ES-I3 (cell line): Measurements from ENCODE around the gene TIFAB.

Experiments
- H3K36me3 ChIP-seq: 2 replicates; pipeline ENCODE4 v1.6.1; 2013; ENCODE audit warnings: mild to moderate bottlenecking, low read length, control low read depth, moderate library complexity; ENCODE audit not compliant: insufficient read depth
- H3K4me1 ChIP-seq: 2 replicates; pipeline ENCODE4 v1.6.1; 2013; ENCODE audit warnings: mild to moderate bottlenecking, control low read depth, low read length; ENCODE audit not compliant: insufficient read depth
- H3K9ac ChIP-seq: 2 replicates; pipeline ENCODE4 v1.6.1; 2013; ENCODE audit warnings: low read depth, mild to moderate bottlenecking, low read length, moderate library complexity
- H3K9me3 ChIP-seq: 2 replicates; pipeline ENCODE4 v1.6.1; 2013; ENCODE audit warnings: mild to moderate bottlenecking, low read length, moderate library complexity; ENCODE audit not compliant: control insufficient read depth, insufficient read depth

TIFAB gene

DNA sequence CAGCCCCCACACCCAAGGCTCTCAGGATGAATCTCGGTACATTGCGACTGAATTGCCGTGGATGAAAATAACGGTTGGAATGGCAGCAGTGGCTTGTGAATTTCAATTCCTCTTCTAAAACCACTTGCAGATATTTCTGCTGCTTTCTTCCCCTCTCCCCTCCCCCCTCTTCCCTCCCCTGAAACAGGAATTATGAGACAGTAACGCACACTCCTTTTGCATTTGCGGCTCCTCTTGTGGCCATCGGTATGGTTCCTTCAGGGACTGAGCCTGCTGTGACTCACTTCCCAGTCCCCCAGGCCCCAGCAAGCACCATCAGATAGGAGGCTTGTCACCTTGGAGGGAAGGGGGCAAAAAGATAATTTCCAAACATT, 14.7 kb downstream of the TIFAB start:
- Histone ChIP-seq H3K36me3 (no peaks in the 10 kb centered on the region), H3K9ac (no peak overlapping the region), H3K4me1 (peaks cover 6% of the 10 kb centered on the region; the same call in 1 of the 2 replicates)

DNA sequence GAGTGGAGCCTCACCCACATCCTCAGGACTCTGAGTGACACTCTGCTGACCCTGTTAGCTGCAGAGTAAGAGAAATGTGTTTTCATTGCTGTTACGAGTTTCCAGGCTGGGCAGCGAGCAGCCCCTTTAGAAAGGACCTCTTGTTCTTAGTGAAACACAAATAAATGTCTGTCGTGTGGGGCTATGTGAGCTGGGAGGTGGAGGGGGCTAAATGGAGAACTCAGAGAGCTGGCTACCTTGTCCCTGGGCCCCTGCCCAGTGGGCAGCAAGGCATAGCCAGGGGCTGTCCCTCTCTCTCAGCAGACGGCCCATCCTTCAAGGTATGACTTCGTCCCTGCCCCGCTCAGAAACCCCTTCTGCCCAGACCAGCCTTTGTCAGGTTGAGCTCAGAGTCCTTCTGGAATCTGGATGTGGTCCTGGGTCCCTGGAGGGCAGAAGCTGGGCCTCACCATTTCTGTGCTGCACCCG, 15.2 kb downstream of the TIFAB start:
- no peak overlapping the region for H3K9ac ChIP-seq
- no peaks in the 10 kb centered on the region for H3K9me3 ChIP-seq
- no peaks in the 10 kb centered on the region for H3K36me3 ChIP-seq
- peaks cover 6% of the 10 kb centered on the region; the same call in 1 of the 2 replicates for H3K4me1 ChIP-seq

More for the DNA sequence above, 14.7 kb downstream of the TIFAB start:
- no peaks in the 10 kb centered on the region for H3K9me3 ChIP-seq

DNA sequence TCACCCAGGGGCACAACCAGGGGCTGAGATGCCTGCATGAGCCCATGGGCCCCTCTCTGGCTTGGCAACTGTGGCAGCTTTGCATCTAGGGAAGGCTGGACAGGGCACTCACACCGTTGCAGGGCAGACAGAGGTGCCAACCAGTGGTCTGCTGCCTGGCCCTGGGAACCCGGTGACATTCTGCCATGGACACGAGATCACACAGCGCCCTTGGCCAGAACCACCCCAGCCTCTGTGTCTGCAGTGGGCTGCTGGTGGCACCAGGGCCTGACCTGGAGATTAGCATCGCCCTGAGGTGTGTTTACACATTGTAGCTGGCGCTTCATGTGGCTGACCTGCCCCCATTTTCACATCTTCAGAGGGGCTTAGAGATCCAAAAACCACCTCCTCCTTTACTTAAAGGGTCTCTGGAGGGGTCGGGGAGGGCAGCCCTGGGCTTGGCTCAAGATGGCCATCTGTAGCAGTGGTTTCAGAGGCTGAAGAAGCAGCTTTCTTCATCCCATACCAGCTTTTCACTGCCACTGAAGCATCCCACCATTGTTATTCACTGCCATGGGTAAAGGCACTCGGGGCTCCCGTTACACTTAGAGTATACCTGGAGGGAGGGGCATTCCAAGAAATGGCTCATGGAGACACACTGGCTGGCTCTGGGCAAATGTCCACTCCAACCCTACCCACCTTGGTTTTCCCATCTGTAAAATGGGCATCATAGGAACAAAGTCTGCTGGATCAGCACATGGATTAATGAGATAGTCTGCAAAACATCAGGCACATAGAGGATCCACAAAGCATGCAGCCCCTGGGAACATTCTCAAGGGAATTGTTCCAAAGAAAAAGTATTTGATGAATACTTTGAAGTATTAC, 16.5 kb downstream of the TIFAB start:
- no peak overlapping the region for H3K9ac ChIP-seq
- peaks cover 6% of the 10 kb centered on the region; the same call in 1 of the 2 replicates for H3K4me1 ChIP-seq
- no peaks in the 10 kb centered on the region for H3K9me3 ChIP-seq
- no peaks in the 10 kb centered on the region for H3K36me3 ChIP-seq

DNA sequence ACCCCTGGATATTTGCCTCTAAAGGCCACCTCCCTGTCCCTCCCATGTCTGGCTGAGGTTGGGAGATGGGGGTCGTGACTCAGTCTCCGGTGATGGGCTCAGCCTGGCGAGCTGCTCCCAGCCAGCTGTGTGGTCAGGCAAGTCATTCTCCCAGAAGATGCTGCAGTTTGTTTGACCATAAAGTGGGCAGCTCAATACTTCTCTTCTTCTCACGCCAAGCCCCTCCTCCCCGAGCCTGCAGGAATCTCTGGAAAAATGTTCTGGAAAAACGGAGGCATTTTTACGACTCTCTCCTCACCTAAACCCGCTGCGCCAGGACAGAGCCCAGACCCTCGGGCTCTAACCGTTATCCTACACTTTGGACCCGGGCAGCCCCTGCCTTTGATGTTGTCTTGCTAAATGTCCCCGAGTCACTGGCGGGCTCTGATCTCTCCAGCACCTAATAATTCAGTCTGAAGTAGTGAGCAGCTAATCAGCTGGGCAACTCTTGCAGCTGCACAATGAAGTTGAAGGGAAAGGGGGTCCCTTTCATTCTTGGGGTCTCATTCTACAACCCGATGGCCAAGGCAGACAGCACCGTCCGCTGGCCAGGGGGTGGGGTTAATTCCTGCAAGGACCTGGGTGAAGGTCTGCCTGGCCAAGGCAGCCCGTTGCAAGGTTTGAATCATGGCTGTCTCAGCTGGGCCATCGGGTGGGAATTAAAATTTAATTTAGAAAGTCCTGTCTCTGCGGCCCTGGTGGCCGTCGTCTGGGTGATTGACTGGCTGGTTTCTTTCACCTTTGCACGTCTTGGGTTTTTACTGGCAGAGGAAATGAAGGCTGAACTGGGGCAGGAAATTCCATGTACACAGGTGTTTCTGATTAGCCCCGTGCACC, 17.3 kb downstream of the TIFAB start:
- H3K9ac ChIP-seq, result no peak overlapping the region
- H3K4me1 ChIP-seq, result peaks cover 6% of the 10 kb centered on the region; the same call in 1 of the 2 replicates
- H3K36me3 ChIP-seq, result no peaks in the 10 kb centered on the region
- no peaks in the 10 kb centered on the region for H3K9me3 ChIP-seq

- Histone ChIP-seq H3K9me3 (no peaks in the 10 kb centered on the region), H3K4me1 (peaks cover 6% of the 10 kb centered on the region; the same call in 1 of the 2 replicates), H3K9ac (no peak overlapping the region), H3K36me3 (no peaks in the 10 kb centered on the region)
These were observed 18.3 kb downstream of the TIFAB start for GRCh38 chr5:135433681-135434426.

DNA sequence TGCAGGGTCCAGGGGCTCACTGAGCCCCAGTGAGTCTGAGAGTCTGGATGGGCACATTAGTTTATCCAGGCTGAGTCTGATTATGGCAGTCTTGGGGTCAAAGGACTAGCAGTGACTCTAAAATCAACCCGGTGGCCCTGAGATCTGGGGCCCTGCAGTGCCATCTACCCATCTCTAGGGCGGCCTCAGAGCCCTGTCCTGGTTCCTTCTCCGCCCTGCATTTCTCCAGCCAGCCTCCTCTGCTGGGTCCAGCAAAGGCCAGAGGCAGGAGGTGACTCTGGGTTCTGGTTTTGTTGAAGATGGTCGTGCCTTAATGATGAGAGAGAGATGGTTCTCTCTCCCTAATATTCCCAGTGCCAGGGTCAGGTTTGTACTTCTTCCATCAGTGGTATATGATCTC, 20.0 kb downstream of the TIFAB start:
- Histone ChIP-seq H3K36me3 (no peaks in the 10 kb centered on the region), H3K4me1 (peaks cover 6% of the 10 kb centered on the region; the same call in 1 of the 2 replicates), H3K9ac (no peak overlapping the region), H3K9me3 (no peaks in the 10 kb centered on the region; the same call in 1 of the 2 replicates)

DNA sequence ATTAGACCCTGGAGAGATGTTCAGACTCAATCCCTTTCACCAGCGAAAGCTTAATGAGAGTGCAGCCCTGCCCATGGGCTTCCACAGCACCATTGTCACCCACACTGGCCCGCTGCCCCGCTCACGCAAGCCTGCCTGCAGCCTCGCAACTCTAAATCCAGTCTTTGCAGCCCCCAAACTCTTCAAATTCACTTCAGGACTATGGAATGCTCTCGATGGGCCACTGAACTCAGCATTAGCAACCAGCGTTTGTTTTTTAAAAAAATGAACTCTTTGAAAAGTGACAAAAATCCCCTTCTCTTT, 22.1 kb downstream of the TIFAB start:
- Histone ChIP-seq H3K9me3 (no peaks in the 10 kb centered on the region; the same call in 1 of the 2 replicates), H3K36me3 (no peaks in the 10 kb centered on the region), H3K9ac (no peak overlapping the region), H3K4me1 (peaks cover 6% of the 10 kb centered on the region; the same call in 1 of the 2 replicates)

- peaks cover 6% of the 10 kb centered on the region; the same call in 1 of the 2 replicates for H3K4me1 ChIP-seq
- no peaks in the 10 kb centered on the region for H3K36me3 ChIP-seq
- H3K9me3 ChIP-seq, result no peaks in the 10 kb centered on the region; the same call in 1 of the 2 replicates
- H3K9ac ChIP-seq, result no peak overlapping the region
These were observed 22.6 kb downstream of the TIFAB start for GRCh38 chr5:135429301-135430134.

GRCh38 chr5:135428586-135428985, 23.6 kb downstream of the TIFAB start:
- H3K36me3 ChIP-seq, result no peaks in the 10 kb centered on the region
- H3K4me1 ChIP-seq, result no peaks in the 10 kb centered on the region
- H3K9ac ChIP-seq, result no peak overlapping the region
- H3K9me3 ChIP-seq, result no peaks in the 10 kb centered on the region; the same call in 1 of the 2 replicates

DNA sequence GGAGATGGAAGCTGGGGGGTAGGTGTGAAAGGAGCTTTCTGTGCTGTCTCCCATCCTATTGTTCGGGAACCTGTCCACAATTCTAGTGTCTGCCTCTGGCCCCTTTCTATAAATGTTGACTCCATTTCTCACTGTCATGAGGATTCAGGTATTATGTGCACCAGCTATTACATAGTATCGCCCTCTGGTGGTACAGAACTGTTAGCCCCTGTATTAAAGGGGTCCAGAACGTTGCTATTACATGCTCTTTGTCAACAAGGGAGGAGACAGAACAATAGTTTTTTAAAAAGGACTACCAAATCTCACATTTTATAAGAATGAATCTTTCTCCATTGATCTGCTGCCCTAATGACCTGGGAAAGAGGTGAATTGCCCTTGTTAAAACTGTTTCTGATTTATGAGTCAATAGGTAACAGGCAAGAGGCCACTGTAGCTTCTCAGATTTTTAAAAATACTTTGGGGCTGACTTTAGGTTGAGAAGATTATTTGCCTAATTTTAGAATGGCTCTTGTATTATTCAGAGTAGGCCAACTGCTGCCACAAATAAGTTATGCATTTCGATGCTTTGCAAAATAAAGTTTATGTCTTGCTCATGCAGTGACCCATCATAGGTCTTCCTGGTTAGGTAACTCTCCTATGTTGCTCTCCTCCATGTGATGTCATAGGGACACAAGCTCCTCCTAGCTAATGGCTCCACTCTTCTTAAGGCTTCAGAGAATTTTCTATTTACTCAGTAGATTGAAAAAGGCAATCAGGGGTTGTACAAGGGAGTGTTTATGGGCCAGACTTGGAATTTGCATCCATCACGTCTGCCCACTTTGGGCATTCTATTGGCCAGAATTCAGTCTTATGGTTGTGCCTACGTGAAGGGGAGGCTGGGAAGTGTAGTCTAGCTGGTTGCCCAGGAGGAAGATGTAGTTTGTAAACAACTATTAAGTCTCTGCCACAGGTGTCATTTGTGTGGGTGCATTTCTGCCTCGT, 25.8 kb downstream of the TIFAB start:
- H3K9me3 ChIP-seq, result no peaks in the 10 kb centered on the region; the same call in 1 of the 2 replicates
- H3K9ac ChIP-seq, result no peak overlapping the region
- no peaks in the 10 kb centered on the region; the same call in 1 of the 2 replicates for H3K4me1 ChIP-seq
- H3K36me3 ChIP-seq, result no peaks in the 10 kb centered on the region

DNA sequence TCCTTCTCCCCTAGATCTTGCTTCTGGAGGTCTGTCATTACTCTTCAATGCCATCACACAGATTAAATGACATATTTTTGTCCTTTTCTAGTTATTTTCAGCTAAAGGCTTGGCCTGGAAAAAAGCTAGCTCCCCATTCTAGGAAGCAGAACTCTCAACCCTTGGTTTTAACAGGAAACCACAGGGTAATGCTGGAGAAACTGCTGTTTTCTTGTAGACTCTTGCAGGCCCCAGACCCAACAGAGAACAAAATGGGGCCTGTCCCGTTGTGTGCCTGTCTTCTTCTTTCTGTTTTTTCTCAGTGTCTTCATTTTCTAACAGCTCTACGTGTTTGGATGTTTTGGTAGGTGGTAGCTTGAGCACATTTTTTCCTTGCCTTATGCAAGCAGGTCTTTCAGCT, 26.5 kb downstream of the TIFAB start:
- Histone ChIP-seq H3K36me3 (no peaks in the 10 kb centered on the region), H3K9ac (no peak overlapping the region), H3K4me1 (no peaks in the 10 kb centered on the region; the same call in 1 of the 2 replicates), H3K9me3 (no peaks in the 10 kb centered on the region; the same call in 1 of the 2 replicates)

DNA sequence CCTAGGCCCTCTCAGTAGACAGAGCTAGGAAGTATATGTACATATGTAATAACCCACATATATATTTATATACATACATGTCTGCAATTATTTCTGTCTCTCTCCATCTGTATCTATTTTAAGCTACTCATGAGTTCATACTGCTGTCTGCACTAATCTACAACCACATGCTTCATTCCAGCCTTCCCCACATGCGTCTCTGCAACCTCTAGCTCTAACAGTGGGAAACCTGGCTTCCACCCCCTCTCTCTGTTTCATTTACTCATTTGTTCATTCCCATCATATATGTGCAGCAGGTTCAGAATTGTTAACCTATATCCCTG, 28.3 kb downstream of the TIFAB start:
- Histone ChIP-seq H3K36me3 (no peaks in the 10 kb centered on the region), H3K4me1 (no peaks in the 10 kb centered on the region; the same call in 1 of the 2 replicates), H3K9me3 (no peaks in the 10 kb centered on the region; the same call in 1 of the 2 replicates), H3K9ac (no peak overlapping the region)
